ENCODE data around the gene UGP2. TPM values are rescaled to one million over a fixed set of nuclear protein-coding genes. Genes with fewer than 3 reads are reported as not detected.

Gene UGP2
- total RNA-seq, 1 experiment from 2014 or later = 76.1 TPM

GRCh38 chr2:63834401-63834800, 7.3 kb upstream of the UGP2 start:
- TF ChIP-seq, protein P1, sequence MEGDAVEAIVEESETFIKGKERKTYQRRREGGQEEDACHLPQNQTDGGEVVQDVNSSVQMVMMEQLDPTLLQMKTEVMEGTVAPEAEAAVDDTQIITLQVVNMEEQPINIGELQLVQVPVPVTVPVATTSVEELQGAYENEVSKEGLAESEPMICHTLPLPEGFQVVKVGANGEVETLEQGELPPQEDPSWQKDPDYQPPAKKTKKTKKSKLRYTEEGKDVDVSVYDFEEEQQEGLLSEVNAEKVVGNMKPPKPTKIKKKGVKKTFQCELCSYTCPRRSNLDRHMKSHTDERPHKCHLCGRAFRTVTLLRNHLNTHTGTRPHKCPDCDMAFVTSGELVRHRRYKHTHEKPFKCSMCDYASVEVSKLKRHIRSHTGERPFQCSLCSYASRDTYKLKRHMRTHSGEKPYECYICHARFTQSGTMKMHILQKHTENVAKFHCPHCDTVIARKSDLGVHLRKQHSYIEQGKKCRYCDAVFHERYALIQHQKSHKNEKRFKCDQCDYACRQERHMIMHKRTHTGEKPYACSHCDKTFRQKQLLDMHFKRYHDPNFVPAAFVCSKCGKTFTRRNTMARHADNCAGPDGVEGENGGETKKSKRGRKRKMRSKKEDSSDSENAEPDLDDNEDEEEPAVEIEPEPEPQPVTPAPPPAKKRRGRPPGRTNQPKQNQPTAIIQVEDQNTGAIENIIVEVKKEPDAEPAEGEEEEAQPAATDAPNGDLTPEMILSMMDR (IDR thresholded peaks at IDR 0.05) = no peak
- TF ChIP-seq SIN3A (IDR thresholded peaks at IDR 0.05; ENCODE audit: borderline replicate concordance, insufficient read depth, low read depth, low read length) (no peak), TCF7L2 (IDR thresholded peaks at IDR 0.05; ENCODE audit: low read depth, low read length) (no peak), POLR2AphosphoS5 (IDR thresholded peaks at IDR 0.05; ENCODE audit: low read depth, low read length) (no peak)
- TF ChIP-seq, protein P2, sequence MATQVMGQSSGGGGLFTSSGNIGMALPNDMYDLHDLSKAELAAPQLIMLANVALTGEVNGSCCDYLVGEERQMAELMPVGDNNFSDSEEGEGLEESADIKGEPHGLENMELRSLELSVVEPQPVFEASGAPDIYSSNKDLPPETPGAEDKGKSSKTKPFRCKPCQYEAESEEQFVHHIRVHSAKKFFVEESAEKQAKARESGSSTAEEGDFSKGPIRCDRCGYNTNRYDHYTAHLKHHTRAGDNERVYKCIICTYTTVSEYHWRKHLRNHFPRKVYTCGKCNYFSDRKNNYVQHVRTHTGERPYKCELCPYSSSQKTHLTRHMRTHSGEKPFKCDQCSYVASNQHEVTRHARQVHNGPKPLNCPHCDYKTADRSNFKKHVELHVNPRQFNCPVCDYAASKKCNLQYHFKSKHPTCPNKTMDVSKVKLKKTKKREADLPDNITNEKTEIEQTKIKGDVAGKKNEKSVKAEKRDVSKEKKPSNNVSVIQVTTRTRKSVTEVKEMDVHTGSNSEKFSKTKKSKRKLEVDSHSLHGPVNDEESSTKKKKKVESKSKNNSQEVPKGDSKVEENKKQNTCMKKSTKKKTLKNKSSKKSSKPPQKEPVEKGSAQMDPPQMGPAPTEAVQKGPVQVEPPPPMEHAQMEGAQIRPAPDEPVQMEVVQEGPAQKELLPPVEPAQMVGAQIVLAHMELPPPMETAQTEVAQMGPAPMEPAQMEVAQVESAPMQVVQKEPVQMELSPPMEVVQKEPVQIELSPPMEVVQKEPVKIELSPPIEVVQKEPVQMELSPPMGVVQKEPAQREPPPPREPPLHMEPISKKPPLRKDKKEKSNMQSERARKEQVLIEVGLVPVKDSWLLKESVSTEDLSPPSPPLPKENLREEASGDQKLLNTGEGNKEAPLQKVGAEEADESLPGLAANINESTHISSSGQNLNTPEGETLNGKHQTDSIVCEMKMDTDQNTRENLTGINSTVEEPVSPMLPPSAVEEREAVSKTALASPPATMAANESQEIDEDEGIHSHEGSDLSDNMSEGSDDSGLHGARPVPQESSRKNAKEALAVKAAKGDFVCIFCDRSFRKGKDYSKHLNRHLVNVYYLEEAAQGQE (IDR thresholded peaks at IDR 0.05; ENCODE audit: insufficient read depth in 1 of 2, low read depth in 2 of 2, low read length in 1 of 2) = no peak
- Histone ChIP-seq H3K4me1 (ENCODE audit: control insufficient read depth, insufficient read depth, low read length) (no peaks in the 10 kb centered on the region), H3K27me3 (ENCODE audit: control insufficient read depth, insufficient read depth, low read length) (no peaks in the 10 kb centered on the region), H3K36me3 (ENCODE audit: control insufficient read depth, insufficient read depth, low read length) (no peaks in the 10 kb centered on the region), H3K9me3 (ENCODE audit: control insufficient read depth, insufficient read depth, low read depth, low read length) (no peaks in the 10 kb centered on the region), H3K27ac (ENCODE audit: low read length) (no peak overlapping the region), H3K4me3 (ENCODE audit: low read depth in 2 of 2, low read length in 2 of 2) (no peak overlapping the region)
- intact Hi-C loops (cut with micrococcal nuclease; ENCODE audit: unreplicated experiment) = no loop called here
- no TSS peak for BruUV-seq (replicated peaks)
- in situ Hi-C loops (cut with HindIII; ENCODE audit: low pct_unique_long_range_greater_than_20kb, low sequenced_read_pairs) = no loop called here
- POLR2A ChIA-PET = no interaction called here
- DNase-seq (ENCODE audit: low read depth, low spot score) = no peak
- CTCF ChIA-PET = no interaction called here
- ATAC-seq = no peak

DNA sequence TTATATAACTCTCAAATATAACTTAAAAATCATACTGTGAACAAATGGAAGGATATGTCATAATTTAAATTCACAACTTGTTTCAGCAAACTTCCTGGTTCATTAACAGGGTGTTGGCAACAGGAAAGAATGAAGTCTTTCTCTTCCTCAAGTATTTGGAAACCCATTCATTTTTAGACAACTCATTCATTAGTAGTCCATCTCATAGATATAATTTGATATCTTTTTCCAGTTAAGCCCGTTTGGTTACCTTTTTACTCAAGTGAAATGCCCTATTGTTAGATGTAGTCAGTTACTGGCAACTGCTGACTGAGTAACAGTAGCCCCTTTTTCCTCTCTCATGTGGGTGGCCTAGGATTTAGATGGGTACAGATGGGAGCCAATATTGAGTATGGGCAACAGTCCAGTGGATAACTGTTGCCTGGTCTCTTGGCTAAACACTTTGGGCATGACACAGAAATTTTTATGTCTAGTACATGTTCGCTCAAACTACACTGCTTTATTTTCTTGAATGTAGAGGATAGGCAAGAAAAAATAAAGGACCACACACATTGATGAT, 4.6 kb upstream of the UGP2 start:
- Histone ChIP-seq H3K27ac (ENCODE audit: low read length) (no peak overlapping the region), H3K9me3 (ENCODE audit: control insufficient read depth, insufficient read depth, low read depth, low read length) (no peaks in the 10 kb centered on the region), H3K27me3 (ENCODE audit: control insufficient read depth, insufficient read depth, low read length) (no peaks in the 10 kb centered on the region), H3K4me3 (ENCODE audit: low read depth in 2 of 2, low read length in 2 of 2) (no peak overlapping the region), H3K36me3 (ENCODE audit: control insufficient read depth, insufficient read depth, low read length) (no peaks in the 10 kb centered on the region; the same call in 1 of the 2 replicates), H3K4me1 (ENCODE audit: control insufficient read depth, insufficient read depth, low read length) (peaks cover 7% of the 10 kb centered on the region; the same call in 1 of the 2 replicates)
- intact Hi-C loops (cut with micrococcal nuclease; ENCODE audit: unreplicated experiment) = no loop called here
- DNase-seq (ENCODE audit: low read depth, low spot score) (no peak), ATAC-seq (no peak)
- TF ChIP-seq POLR2AphosphoS5 (IDR thresholded peaks at IDR 0.05; ENCODE audit: low read depth, low read length) (no peak), TCF7L2 (IDR thresholded peaks at IDR 0.05; ENCODE audit: low read depth, low read length) (no peak), SIN3A (IDR thresholded peaks at IDR 0.05; ENCODE audit: borderline replicate concordance, insufficient read depth, low read depth, low read length) (no peak)
- TF ChIP-seq, protein P2 (IDR thresholded peaks at IDR 0.05; ENCODE audit: insufficient read depth in 1 of 2, low read depth in 2 of 2, low read length in 1 of 2) = no peak
- TF ChIP-seq, protein P1 (IDR thresholded peaks at IDR 0.05) = no peak
- ChIA-PET CTCF (no interaction called here), POLR2A (no interaction called here)
- no TSS peak for BruUV-seq (replicated peaks)
- in situ Hi-C loops (cut with HindIII; ENCODE audit: low pct_unique_long_range_greater_than_20kb, low sequenced_read_pairs) = no loop called here

Measured in Panc1 (cell line).